ENCODE measurements around the gene ISLR. TPM values are rescaled to one million over a fixed set of nuclear protein-coding genes. Genes with fewer than 3 reads are reported as not detected.

Gene ISLR
- total and polyA plus RNA-seq, 2 of the 8 experiments (the other 6 are each of a cell fraction or from before 2014, with no cell fraction given) = 0.29 to 0.35 TPM

DNA sequence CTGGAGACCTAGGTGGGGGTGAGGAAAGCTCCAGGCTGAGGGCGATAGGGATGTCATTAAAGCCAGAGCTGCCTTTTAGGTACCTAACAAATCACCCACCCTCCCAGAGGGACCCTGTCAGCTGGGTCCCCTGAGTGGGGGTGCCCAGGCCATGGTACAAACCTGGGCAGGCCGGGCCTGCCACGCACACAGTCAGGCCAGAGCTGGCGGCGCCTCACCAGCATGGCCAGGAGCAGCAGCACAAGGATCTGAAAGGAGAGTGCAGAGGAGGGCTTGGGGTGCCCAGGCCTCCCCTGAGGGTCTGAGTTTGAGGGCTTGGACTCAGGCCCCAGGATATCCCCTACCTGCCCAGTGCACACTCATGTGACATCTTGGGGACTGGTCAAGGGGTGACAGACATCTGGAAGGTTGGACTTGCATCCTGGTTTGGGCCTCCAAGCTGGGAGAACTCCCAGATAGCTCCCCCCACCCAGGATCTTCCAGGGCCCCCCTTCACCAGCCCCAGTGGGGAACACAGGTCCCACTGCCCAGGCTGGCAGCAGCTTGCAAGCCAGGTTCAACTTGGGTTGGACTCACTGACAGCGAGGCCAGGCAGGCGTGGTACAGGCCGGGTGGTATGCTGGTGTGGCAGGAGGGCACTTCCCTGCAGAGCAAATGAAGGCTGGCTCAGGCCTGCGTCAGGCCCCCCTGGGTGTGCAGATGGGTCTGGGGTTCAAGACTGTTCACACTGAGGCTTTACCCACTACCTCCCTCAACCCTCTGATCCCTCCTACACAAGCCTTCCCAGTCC, 23.9 kb downstream of the ISLR start (continued):
- TF ChIP-seq HDAC2 (IDR thresholded peaks at IDR 0.05; ENCODE audit: borderline replicate concordance in 1 of 2, low read depth in 2 of 2, low read length in 2 of 2) (no peak), ASH2L (IDR thresholded peaks at IDR 0.05; ENCODE audit: low read length) (no peak), SP1 (IDR thresholded peaks at IDR 0.05; ENCODE audit: low read depth, low read length) (no peak)

Data from H1 (cell line).